Gastrocnemius medialis (tissue), 4 donors: Measurements from ENCODE around the gene C2CD4C. TPM values are rescaled to one million over a fixed set of nuclear protein-coding genes. Genes with fewer than 3 reads are reported as not detected.

Source experiments
- ATAC-seq, 2 donors: fragments of 150-250 bp; one replicate each; pipeline ENCODE4 v1.9.1; 2016
- DNase-seq, 2 donors: peaks; one replicate each; pipeline ENCODE4 v3.0.0-alpha.2; 2019
- H3K27ac ChIP-seq, 4 donors: fragments of 200-600 bp; sonication (generic); 1 replicate in 1 of 4; 2 replicates in 3 of 4; pipeline ENCODE4 v1.5.1; 2016 to 2018; ENCODE audit warnings: mild to moderate bottlenecking in 2 of 4, moderate library complexity in 1 of 4
- H3K27me3 ChIP-seq, 3 donors: fragments of 200-600 bp; sonication (generic) in 2 of 3; 1 replicate in 1 of 3; 2 replicates in 2 of 3; pipeline versions ENCODE4 v1.5.1 to v1.6.0; 2016 to 2019; ENCODE audit warnings: mild to moderate bottlenecking in 1 of 3, moderate library complexity in 1 of 3
- H3K36me3 ChIP-seq, 2 donors: fragments of 200-600 bp; sonication (generic) in 1 of 2; one replicate each; pipeline ENCODE4 v1.5.1; 2017 to 2018
- H3K4me1 ChIP-seq, 2 donors: fragments of 200-600 bp; sonication (generic) in 1 of 2; one replicate each; pipeline ENCODE4 v1.5.1; 2016 to 2017; ENCODE audit warnings: mild to moderate bottlenecking in 2 of 2
- H3K4me3 ChIP-seq, 4 donors: fragments of 200-600 bp; sonication (generic) in 3 of 4; 1 replicate in 1 of 4; 2 replicates in 3 of 4; pipeline ENCODE4 v1.5.1; 2016 to 2019; ENCODE audit warnings: mild to moderate bottlenecking in 2 of 4
- H3K9me3 ChIP-seq, 3 donors: fragments of 200-600 bp; sonication (generic) in 2 of 3; 1 replicate in 1 of 3; 2 replicates in 2 of 3; pipeline ENCODE4 v1.5.1; 2016 to 2019
- CTCF ChIP-seq, 5 experiments: fragments of 450-650 bp in 3 of 5; fragments of 200-600 bp in 2 of 5; sonication (generic) in 2 of 5; IDR thresholded peaks in 4 of 5; conservative IDR thresholded peaks in 1 of 5; 1 replicate in 4 of 5; 2 replicates in 1 of 5; pipeline ENCODE4 v1.5.1; 2016 to 2019; ENCODE audit warnings: antibody characterized with exemption in 5 of 5, mild to moderate bottlenecking in 3 of 5, moderate library complexity in 3 of 5
- POLR2A ChIP-seq, 2 donors: fragments of 450-650 bp; IDR thresholded peaks; one replicate each; pipeline ENCODE4 v1.6.1; 2017; ENCODE audit warnings: antibody characterized with exemption in 2 of 2, mild to moderate bottlenecking in 2 of 2, moderate library complexity in 2 of 2
- in situ Hi-C, 4 donors: fragments of 200-750 bp; cut with MboI; loops; one replicate each; pipeline versions ENCODE4 v1.15.0 to v1.8.0; 2017; ENCODE audit warnings: low sequenced_read_pairs in 4 of 4
- intact Hi-C: fragments of 100-400 bp; cut with DNase I; formaldehyde crosslinking; loops from one replicate; pipeline ENCODE4 v1.15.1; 2023; ENCODE audit warnings: low total_unique reads
- total RNA-seq, 4 donors: library from RNA; depleted of rRNA; stranded (reverse); fragments of >200 nt; gene quantifications; one replicate each; pipeline versions ENCODE4 v1.1.0 to v1.2.3, GENCODE V29; 2016

Gene C2CD4C
- total RNA-seq, 4 donors from 2014 or later, result 0.15 to 0.78 (median 0.38) TPM

DNA sequence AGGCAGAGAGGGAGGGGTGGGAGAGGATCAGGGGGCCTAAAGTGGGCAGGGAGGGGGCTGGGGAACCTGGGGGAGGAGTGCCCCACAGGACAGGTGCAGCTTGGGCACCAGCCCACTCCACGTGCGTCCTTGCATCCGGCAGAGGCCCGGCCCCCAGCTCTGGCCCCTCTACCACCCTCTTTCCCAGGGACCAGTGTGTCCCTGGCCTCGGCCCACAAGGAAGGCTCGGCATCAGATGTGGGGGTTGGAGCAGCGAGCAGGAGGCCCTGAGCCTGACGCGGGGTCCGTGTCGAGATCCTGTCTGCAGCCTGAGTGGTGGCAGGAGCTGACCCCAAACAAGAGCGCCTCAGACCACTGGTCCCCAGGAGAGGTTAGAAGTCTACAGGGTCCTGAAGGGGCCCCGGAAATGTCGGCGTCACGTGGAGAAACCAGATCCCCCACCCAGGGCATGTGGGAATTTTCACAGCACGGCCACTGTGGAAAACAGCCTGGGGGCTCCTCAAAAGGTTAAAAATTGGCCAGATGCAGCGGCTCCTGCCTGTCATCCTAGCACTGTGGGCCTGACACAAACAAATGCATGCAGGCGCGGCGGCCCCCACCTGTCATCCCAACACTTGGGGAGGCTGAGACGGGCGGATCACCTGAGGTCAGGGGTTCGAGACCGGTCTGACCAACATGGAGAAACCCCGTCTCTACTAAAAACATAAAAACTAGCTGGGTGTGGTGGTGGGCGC is 30.4 kb upstream of the C2CD4C start:
- no peak for TF ChIP-seq POLR2A (IDR thresholded peaks at IDR 0.05)
- TF ChIP-seq CTCF (IDR thresholded peaks at IDR 0.05 in 4 of 5, conservative IDR thresholded peaks at IDR 0.05 in 1 of 5), result no peak
- Histone ChIP-seq H3K4me3 (no peak overlapping the region), H3K36me3 (no peaks in the 10 kb centered on the region), H3K9me3 (no peaks in the 10 kb centered on the region), H3K4me1 (peaks cover 0 to 3% of the 10 kb centered on the region in 2 donors), H3K27me3 (peaks cover 0 to 4% (median 0%) of the 10 kb centered on the region in 3 donors), H3K27ac (no peak overlapping the region)
- intact Hi-C loops (no loop called here), in situ Hi-C loops (no loop called here)
- DNase-seq (no peak), ATAC-seq (no peak)

DNA sequence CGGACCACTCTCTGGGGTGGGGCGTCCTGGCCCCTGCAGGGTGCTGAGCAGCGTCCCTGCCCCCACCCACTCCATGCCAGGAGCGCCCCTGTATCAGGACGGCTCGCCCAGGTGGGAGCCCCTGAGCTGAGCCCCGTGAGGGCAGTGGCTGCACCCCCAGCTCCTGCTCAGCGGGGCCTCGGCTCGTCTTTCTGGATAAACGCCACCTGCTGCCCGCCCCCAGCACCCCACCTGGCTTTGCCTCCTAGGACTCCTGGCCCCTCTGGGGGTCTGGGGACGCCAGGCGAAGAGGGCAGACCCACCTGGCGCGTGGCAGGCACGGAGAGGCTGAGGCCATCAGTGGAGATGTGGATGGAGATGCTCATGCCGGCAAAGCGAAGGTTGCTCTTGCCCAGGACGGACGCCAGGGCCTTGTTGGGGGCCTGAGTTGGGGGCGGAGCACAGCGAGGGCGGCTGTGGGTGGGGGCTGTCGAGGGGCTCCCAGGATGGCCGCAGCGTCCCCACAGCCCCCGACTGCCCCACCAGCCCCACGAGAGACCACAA is 29.5 kb upstream of the C2CD4C start:
- Histone ChIP-seq H3K4me1 (peaks cover 0 to 3% of the 10 kb centered on the region in 2 donors), H3K27me3 (peaks cover 0 to 4% (median 0%) of the 10 kb centered on the region in 3 donors), H3K27ac (no peak overlapping the region), H3K36me3 (no peaks in the 10 kb centered on the region), H3K4me3 (no peak overlapping the region), H3K9me3 (no peaks in the 10 kb centered on the region)
- no peak for TF ChIP-seq CTCF (IDR thresholded peaks at IDR 0.05 in 4 of 5, conservative IDR thresholded peaks at IDR 0.05 in 1 of 5)
- intact Hi-C loops (no loop called here), in situ Hi-C loops (no loop called here)
- ATAC-seq (no peak), DNase-seq (no peak)

DNA sequence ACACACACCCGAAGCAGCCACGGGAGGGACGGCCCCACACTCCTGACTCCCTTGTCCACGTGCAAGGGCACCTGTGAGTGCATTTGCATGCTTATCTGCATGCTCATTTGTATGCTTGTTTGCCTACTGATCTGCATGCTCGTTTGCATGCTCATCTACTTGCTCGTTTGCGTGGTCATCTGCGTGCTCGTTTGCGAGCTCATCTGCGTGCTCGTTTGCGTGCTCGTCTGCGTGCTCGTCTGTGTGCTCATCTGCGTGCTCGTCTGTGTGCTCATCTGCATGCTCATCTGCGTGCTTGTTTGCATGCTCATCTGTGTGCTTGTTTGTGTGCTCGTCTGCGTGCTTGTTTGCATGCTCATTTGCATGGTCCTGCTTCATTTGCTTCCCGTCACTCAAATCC is 28.1 kb upstream of the C2CD4C start:
- peaks cover 0 to 4% (median 0%) of the 10 kb centered on the region in 3 donors for H3K27me3 ChIP-seq
- H3K36me3 ChIP-seq, result no peaks in the 10 kb centered on the region
- in situ Hi-C loops, result no loop called here
- peaks cover 0 to 3% of the 10 kb centered on the region in 2 donors for H3K4me1 ChIP-seq
- intact Hi-C loops, result no loop called here
- ATAC-seq, result no peak
- H3K27ac ChIP-seq, result no peak overlapping the region
- no peak for TF ChIP-seq POLR2A (IDR thresholded peaks at IDR 0.05)
- TF ChIP-seq CTCF (IDR thresholded peaks at IDR 0.05 in 4 of 5, conservative IDR thresholded peaks at IDR 0.05 in 1 of 5), result no peak
- H3K4me3 ChIP-seq, result no peak overlapping the region
- no peak for DNase-seq
- H3K9me3 ChIP-seq, result no peaks in the 10 kb centered on the region

GRCh38 chr19:436413-436950 is 27.5 kb upstream of the C2CD4C start:
- in situ Hi-C loops (no loop called here), intact Hi-C loops (no loop called here)
- H3K27me3 ChIP-seq, result peaks cover 0 to 4% (median 0%) of the 10 kb centered on the region in 3 donors
- H3K9me3 ChIP-seq, result no peaks in the 10 kb centered on the region
- no peak overlapping the region for H3K4me3 ChIP-seq
- no peaks in the 10 kb centered on the region for H3K36me3 ChIP-seq
- peaks cover 0 to 3% of the 10 kb centered on the region in 2 donors for H3K4me1 ChIP-seq
- peak overlapping the region in 1 of 4 donors; percentile 67 for H3K27ac ChIP-seq
- TF ChIP-seq CTCF (IDR thresholded peaks at IDR 0.05 in 4 of 5, conservative IDR thresholded peaks at IDR 0.05 in 1 of 5) (no peak), POLR2A (IDR thresholded peaks at IDR 0.05) (no peak)
- DNase-seq, result no peak
- no peak for ATAC-seq
